KMS-11 (cell line): ENCODE measurements around the gene DNAJC12.

Experiments
- H2AFZ ChIP-seq: fragments of 200-600 bp; sonication (generic); 2 replicates; pipeline ENCODE4 v1.6.1; 2016; ENCODE audit warnings: antibody characterized with exemption, mixed run types, low read depth
- H3K27ac ChIP-seq: fragments of 200-600 bp; sonication (generic); 2 replicates; pipeline ENCODE4 v1.6.1; 2016; ENCODE audit warnings: mild to moderate bottlenecking, mixed run types
- H3K27me3 ChIP-seq: fragments of 200-600 bp; sonication (generic); 2 replicates; pipeline ENCODE4 v1.6.1; 2017; ENCODE audit warnings: mild to moderate bottlenecking, low read depth, mixed run types, moderate library complexity; ENCODE audit not compliant: insufficient read depth
- H3K36me3 ChIP-seq: fragments of 200-600 bp; sonication (generic); 2 replicates; pipeline ENCODE4 v1.6.1; 2017; ENCODE audit warnings: mild to moderate bottlenecking, mixed run types; ENCODE audit not compliant: insufficient read depth
- H3K4me1 ChIP-seq: fragments of 200-600 bp; sonication (generic); 2 replicates; pipeline ENCODE4 v1.6.1; 2016; ENCODE audit warnings: mild to moderate bottlenecking, low read depth, mixed run types; ENCODE audit not compliant: poor library complexity, severe bottlenecking
- H3K4me2 ChIP-seq: fragments of 200-600 bp; sonication (generic); 2 replicates; pipeline ENCODE4 v1.7.0; 2016; ENCODE audit warnings: mild to moderate bottlenecking, mixed run types
- H3K4me3 ChIP-seq: fragments of 200-600 bp; sonication (generic); IDR thresholded peaks from 2 replicates; pipeline ENCODE4 v1.6.1; 2017; ENCODE audit warnings: low read depth, low read length, mixed read lengths; ENCODE audit not compliant: insufficient read depth
- H3K79me2 ChIP-seq: fragments of 200-600 bp; sonication (generic); 2 replicates; pipeline ENCODE4 v1.6.1; 2016; ENCODE audit warnings: low read depth, mixed run types; ENCODE audit not compliant: insufficient read depth
- H3K9ac ChIP-seq: fragments of 200-600 bp; sonication (generic); 2 replicates; pipeline ENCODE4 v1.6.1; 2016; ENCODE audit warnings: mild to moderate bottlenecking, mixed run types
- H4K20me1 ChIP-seq: fragments of 200-600 bp; sonication (generic); 2 replicates; pipeline ENCODE4 v1.6.1; 2016; ENCODE audit warnings: mild to moderate bottlenecking, mixed run types; ENCODE audit not compliant: insufficient read depth
- TF ChIP-seq, protein P1 (sequence below): fragments of 200-600 bp; sonication (generic); conservative IDR thresholded peaks from 2 replicates; pipeline ENCODE4 v1.6.1; 2017; ENCODE audit warnings: low read depth, mild to moderate bottlenecking, antibody characterized with exemption, low read length, moderate library complexity, mixed read lengths

DNAJC12 gene

GRCh38 chr10:67772151-67772550 is 65.8 kb downstream of the DNAJC12 start:
- Histone ChIP-seq H4K20me1 (no peaks in the 10 kb centered on the region), H3K79me2 (no peaks in the 10 kb centered on the region), H2AFZ (no peak overlapping the region), H3K27me3 (no peaks in the 10 kb centered on the region), H3K4me1 (no peaks in the 10 kb centered on the region), H3K9ac (no peak overlapping the region), H3K4me2 (no peak overlapping the region), H3K4me3 (no peak overlapping the region), H3K36me3 (no peaks in the 10 kb centered on the region), H3K27ac (no peak overlapping the region)
- TF ChIP-seq, protein P1, sequence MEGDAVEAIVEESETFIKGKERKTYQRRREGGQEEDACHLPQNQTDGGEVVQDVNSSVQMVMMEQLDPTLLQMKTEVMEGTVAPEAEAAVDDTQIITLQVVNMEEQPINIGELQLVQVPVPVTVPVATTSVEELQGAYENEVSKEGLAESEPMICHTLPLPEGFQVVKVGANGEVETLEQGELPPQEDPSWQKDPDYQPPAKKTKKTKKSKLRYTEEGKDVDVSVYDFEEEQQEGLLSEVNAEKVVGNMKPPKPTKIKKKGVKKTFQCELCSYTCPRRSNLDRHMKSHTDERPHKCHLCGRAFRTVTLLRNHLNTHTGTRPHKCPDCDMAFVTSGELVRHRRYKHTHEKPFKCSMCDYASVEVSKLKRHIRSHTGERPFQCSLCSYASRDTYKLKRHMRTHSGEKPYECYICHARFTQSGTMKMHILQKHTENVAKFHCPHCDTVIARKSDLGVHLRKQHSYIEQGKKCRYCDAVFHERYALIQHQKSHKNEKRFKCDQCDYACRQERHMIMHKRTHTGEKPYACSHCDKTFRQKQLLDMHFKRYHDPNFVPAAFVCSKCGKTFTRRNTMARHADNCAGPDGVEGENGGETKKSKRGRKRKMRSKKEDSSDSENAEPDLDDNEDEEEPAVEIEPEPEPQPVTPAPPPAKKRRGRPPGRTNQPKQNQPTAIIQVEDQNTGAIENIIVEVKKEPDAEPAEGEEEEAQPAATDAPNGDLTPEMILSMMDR: no peak

GRCh38 chr10:67771200-67771599 is 66.8 kb downstream of the DNAJC12 start:
- Histone ChIP-seq H3K27ac (no peak overlapping the region), H3K4me2 (no peak overlapping the region), H2AFZ (no peak overlapping the region), H3K27me3 (no peaks in the 10 kb centered on the region), H3K9ac (no peak overlapping the region), H3K79me2 (no peaks in the 10 kb centered on the region), H3K36me3 (no peaks in the 10 kb centered on the region), H3K4me1 (no peaks in the 10 kb centered on the region), H4K20me1 (no peaks in the 10 kb centered on the region), H3K4me3 (no peak overlapping the region)
- TF ChIP-seq, protein P1: no peak

GRCh38 chr10:67770537-67770936 is 67.5 kb downstream of the DNAJC12 start:
- no peak overlapping the region for H3K4me3 ChIP-seq
- no peaks in the 10 kb centered on the region for H3K27me3 ChIP-seq
- TF ChIP-seq, protein P1: no peak
- no peak overlapping the region for H3K9ac ChIP-seq
- H2AFZ ChIP-seq: no peak overlapping the region
- H3K27ac ChIP-seq: no peak overlapping the region
- no peaks in the 10 kb centered on the region for H4K20me1 ChIP-seq
- no peaks in the 10 kb centered on the region for H3K79me2 ChIP-seq
- no peak overlapping the region for H3K4me2 ChIP-seq
- no peaks in the 10 kb centered on the region for H3K36me3 ChIP-seq
- H3K4me1 ChIP-seq: no peaks in the 10 kb centered on the region

GRCh38 chr10:67767244-67767643 is 70.7 kb downstream of the DNAJC12 start:
- TF ChIP-seq, protein P1: no peak
- Histone ChIP-seq H4K20me1 (no peaks in the 10 kb centered on the region), H3K4me2 (no peak overlapping the region), H3K36me3 (no peaks in the 10 kb centered on the region), H3K27me3 (no peaks in the 10 kb centered on the region), H3K79me2 (no peaks in the 10 kb centered on the region), H3K9ac (no peak overlapping the region), H3K4me1 (peaks cover 7% of the 10 kb centered on the region), H3K27ac (no peak overlapping the region), H3K4me3 (no peak overlapping the region), H2AFZ (no peak overlapping the region)
